ENCODE measurements around the gene NECAP2. TPM values are rescaled to one million over a fixed set of nuclear protein-coding genes. Genes with fewer than 3 reads are reported as not detected.

The NECAP2 gene
- total RNA-seq, 1 experiment from 2014 or later: 29.8 TPM

GRCh38 chr1:16393570-16394521 is 46.7 kb upstream of the NECAP2 start (continued):
- no peak for TF ChIP-seq ARID4B (CRISPR knock-in tag; IDR thresholded peaks at IDR 0.05; ENCODE audit: borderline replicate concordance)
- TF ChIP-seq ATF2 (CRISPR knock-in tag; IDR thresholded peaks at IDR 0.05; ENCODE audit: borderline replicate concordance, low read depth): no peak
- no peak for TF ChIP-seq ZBTB43 (CRISPR knock-in tag; IDR thresholded peaks at IDR 0.05)
- no peak for TF ChIP-seq SMAD4 (CRISPR knock-in tag; IDR thresholded peaks at IDR 0.05)
- TF ChIP-seq EMX1 (CRISPR knock-in tag; IDR thresholded peaks at IDR 0.05): no peak
- no peak for TF ChIP-seq HMGA2 (CRISPR knock-in tag; IDR thresholded peaks at IDR 0.05)
- TF ChIP-seq ZNF532 (CRISPR knock-in tag; IDR thresholded peaks at IDR 0.05; ENCODE audit: borderline replicate concordance): no peak
- TF ChIP-seq IRF2 (CRISPR knock-in tag; IDR thresholded peaks at IDR 0.05; ENCODE audit: borderline replicate concordance, low read depth): no peak
- TF ChIP-seq NFYB (CRISPR knock-in tag; conservative IDR thresholded peaks at IDR 0.05; ENCODE audit: low read depth): no peak
- no peak for TF ChIP-seq CBFB (CRISPR knock-in tag; IDR thresholded peaks at IDR 0.05; ENCODE audit: low read depth)

- CTCF ChIA-PET: no interaction called here
- Mint-ChIP-seq H3K4me3 (no peak overlapping the region), H3K9me3 (no peaks in the 10 kb centered on the region), H3K36me3 (peaks cover 26% of the 10 kb centered on the region), H3K27me3 (ENCODE audit: low read depth) (no peaks in the 10 kb centered on the region; the same call in 1 of the 2 replicates), H3K27ac (no peak overlapping the region), H3K4me1 (peaks cover 41% of the 10 kb centered on the region)
- POLR2A ChIA-PET: no interaction called here
- ATAC-seq (no peak), DNase-seq (ENCODE audit: low spot score) (no peak)
- TF ChIP-seq ZBTB21 (CRISPR knock-in tag; IDR thresholded peaks at IDR 0.05; ENCODE audit: borderline replicate concordance) (no peak), ZNF219 (CRISPR knock-in tag; IDR thresholded peaks at IDR 0.05; ENCODE audit: borderline replicate concordance) (no peak), GABPB1 (CRISPR knock-in tag; IDR thresholded peaks at IDR 0.05) (no peak), ERG (CRISPR knock-in tag; IDR thresholded peaks at IDR 0.05) (no peak), FOXP4 (CRISPR knock-in tag; IDR thresholded peaks at IDR 0.05) (no peak), PREB (CRISPR knock-in tag; IDR thresholded peaks at IDR 0.05; ENCODE audit: borderline replicate concordance) (no peak), ELF4 (CRISPR knock-in tag; IDR thresholded peaks at IDR 0.05; ENCODE audit: low read depth) (no peak), GRHL2 (CRISPR knock-in tag; IDR thresholded peaks at IDR 0.05; ENCODE audit: insufficient replicate concordance, severe bottlenecking) (no peak), NFYB (CRISPR knock-in tag; conservative IDR thresholded peaks at IDR 0.05; ENCODE audit: low read depth) (no peak)
These were observed 45.5 kb upstream of the NECAP2 start for GRCh38 chr1:16394977-16395376.

All from WTC11 (cell line).